Measurements from ENCODE around the gene ZACN. TPM values are rescaled to one million over a fixed set of nuclear protein-coding genes. Genes with fewer than 3 reads are reported as not detected.

The ZACN gene
- total RNA-seq, 1 experiment from 2014 or later, result 0.09 TPM

DNA sequence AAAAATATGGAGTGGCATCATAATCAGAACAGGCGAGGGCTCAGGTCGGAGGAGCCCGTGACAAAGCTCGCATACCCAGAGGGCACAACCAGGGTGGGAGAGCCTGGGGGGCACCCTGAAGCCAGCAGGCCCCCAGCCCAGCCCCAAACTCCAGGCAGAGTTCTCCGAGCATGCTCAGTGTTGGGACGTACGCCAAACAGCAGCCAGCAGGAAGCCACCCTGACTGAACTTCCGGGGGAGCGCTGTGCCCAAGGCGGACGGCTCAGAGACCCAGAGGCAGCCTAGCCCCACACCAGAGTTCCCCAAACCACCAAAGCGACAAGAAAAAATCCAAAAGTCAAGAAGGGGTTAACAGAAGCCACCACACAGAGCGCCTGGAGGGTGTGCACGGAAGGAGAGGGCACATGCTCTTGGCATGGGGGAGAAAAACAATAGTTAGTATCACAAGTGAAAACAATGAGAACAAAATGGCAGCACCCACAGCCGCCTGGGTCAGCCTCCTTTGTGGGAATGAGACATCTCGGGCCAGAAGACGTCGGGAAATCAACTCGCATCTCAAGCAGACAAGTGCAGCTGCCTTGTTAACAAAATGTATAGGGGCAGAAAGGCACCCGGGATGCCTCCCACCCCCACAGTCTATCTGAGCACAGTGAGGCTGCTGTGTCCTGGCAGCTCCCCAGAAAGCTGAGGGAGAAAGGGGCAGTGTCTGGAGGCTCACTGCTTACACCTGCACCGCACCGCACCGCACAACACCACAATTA, 12.7 kb downstream of the ZACN start:
- no peak overlapping the region for H2BK120ac ChIP-seq (ENCODE audit: low read depth, low read length, poor library complexity, severe bottlenecking)
- no peaks in the 10 kb centered on the region for H3K27me3 Mint-ChIP-seq (ENCODE audit: low read depth)
- no peak overlapping the region for H3K4ac ChIP-seq (ENCODE audit: low read depth, low read length)
- H3K4me2 ChIP-seq (ENCODE audit: insufficient read depth, insufficient read length, low read length), result no peak overlapping the region
- H3K23me2 ChIP-seq (ENCODE audit: insufficient read length, low read depth, low read length, poor library complexity, severe bottlenecking), result no peaks in the 10 kb centered on the region
- H3K27me3 ChIP-seq (ENCODE audit: insufficient read depth, low read length), result no peaks in the 10 kb centered on the region
- no peaks in the 10 kb centered on the region for H4K20me1 ChIP-seq (ENCODE audit: control insufficient read depth, insufficient read depth, insufficient read length)
- no peak for DNase-seq
- no peaks in the 10 kb centered on the region for H3K79me2 ChIP-seq (ENCODE audit: insufficient read depth, low read length)
- no peaks in the 10 kb centered on the region for H3K9me3 ChIP-seq (ENCODE audit: control insufficient read depth, low read depth, low read length)
- H3K79me1 ChIP-seq (ENCODE audit: insufficient read depth, low read depth, low read length, poor library complexity, severe bottlenecking), result no peaks in the 10 kb centered on the region
- H2BK12ac ChIP-seq (ENCODE audit: insufficient read length, low read depth, low read length), result no peak overlapping the region
- no peak overlapping the region for H4K5ac ChIP-seq (ENCODE audit: insufficient read length, low read depth, low read length)
- H3K4me1 ChIP-seq (ENCODE audit: insufficient read depth, low read length), result no peaks in the 10 kb centered on the region
- H3K4me3 Mint-ChIP-seq, result no peak overlapping the region
- H3T11ph ChIP-seq (ENCODE audit: low read length), result no peak overlapping the region
- no peak overlapping the region for H4K91ac ChIP-seq (ENCODE audit: insufficient read length, low read depth, low read length)
- no peak overlapping the region for H3K27ac ChIP-seq (ENCODE audit: insufficient read length, low read depth, low read length)
- no peak overlapping the region for H3K56ac ChIP-seq (ENCODE audit: insufficient read length, low read depth, low read length)
- no peak overlapping the region for H2BK20ac ChIP-seq (ENCODE audit: low read depth, low read length, poor library complexity, severe bottlenecking)
- no peak overlapping the region for H4K8ac ChIP-seq (replicated peaks; ENCODE audit: insufficient read length, low read depth, low read length)
- H3K9ac ChIP-seq (ENCODE audit: extremely low read depth, insufficient read length, low read length), result no peak overlapping the region
- peak overlapping the region in 1 of 3 experiments; percentile 79; a peak in 1 of 7 replicates for H3K27ac Mint-ChIP-seq
- H2AFZ ChIP-seq (ENCODE audit: low read length), result no peak overlapping the region
- WGBS (ENCODE audit: extremely low coverage, insufficient read length, low lambda C conversion rate), result no CpG with 5 or more reads among the region's 23 CpGs
- no peak overlapping the region for H2BK5ac ChIP-seq (ENCODE audit: insufficient read length, low read length)
- no peak overlapping the region for H3K23ac ChIP-seq (ENCODE audit: insufficient read length, low read depth, low read length)
- no peaks in the 10 kb centered on the region for H3K4me1 Mint-ChIP-seq
- peaks cover 25 to 76% (median 75%) of the 10 kb centered on the region in 3 experiments; a peak in 6 of 7 replicates for H3K36me3 Mint-ChIP-seq (ENCODE audit: insufficient read depth in 1 of 3, low read depth in 3 of 3)
- no peak overlapping the region for H2AK5ac ChIP-seq (ENCODE audit: insufficient read length, low read length)
- H3K18ac ChIP-seq (ENCODE audit: insufficient read length, low read depth, low read length), result no peak overlapping the region
- H2BK15ac ChIP-seq (ENCODE audit: low read depth, low read length), result no peak overlapping the region
- no peaks in the 10 kb centered on the region for H3K9me3 Mint-ChIP-seq
- H3K14ac ChIP-seq (ENCODE audit: insufficient read depth, low read length), result no peak overlapping the region
- no peak for TF ChIP-seq CTCF (conservative IDR thresholded peaks at IDR 0.05)
